ENCODE measurements around the gene FHL1. TPM values are rescaled to one million over a fixed set of nuclear protein-coding genes. Genes with fewer than 3 reads are reported as not detected.

FHL1 gene
- total RNA-seq, 4 donors from 2014 or later: 64.1 to 225 (median 86.5) TPM

GRCh38 chrX:136148391-136148790 lies 1.1 kb downstream of the FHL1 start:
- H3K9me3 ChIP-seq: no peaks in the 10 kb centered on the region
- H3K27me3 ChIP-seq: no peaks in the 10 kb centered on the region
- TF ChIP-seq CTCF (IDR thresholded peaks at IDR 0.05): no peak
- no peak for TF ChIP-seq POLR2AphosphoS5 (IDR thresholded peaks at IDR 0.05)
- no peak for TF ChIP-seq EP300 (IDR thresholded peaks at IDR 0.05)
- TF ChIP-seq POLR2A (IDR thresholded peaks at IDR 0.05): no peak
- no peaks in the 10 kb centered on the region for H3K36me3 ChIP-seq
- H3K4me3 ChIP-seq: peak overlapping the region; percentile 70
- peaks cover 7% of the 10 kb centered on the region for H3K4me1 ChIP-seq
- H3K27ac ChIP-seq: peak overlapping the region; percentile 75
- WGBS: 44% methylated on average over 17 of the region's 17 CpGs
- DNase-seq (ENCODE audit: low spot score in 2 of 2): no peak

GRCh38 chrX:136154998-136155397 lies 7.7 kb downstream of the FHL1 start:
- Histone ChIP-seq H3K27me3 (no peaks in the 10 kb centered on the region), H3K4me1 (no peaks in the 10 kb centered on the region), H3K36me3 (no peaks in the 10 kb centered on the region), H3K27ac (no peak overlapping the region), H3K4me3 (no peak overlapping the region), H3K9me3 (no peaks in the 10 kb centered on the region)
- WGBS: 59% methylated on average over 5 of the region's 5 CpGs
- TF ChIP-seq POLR2AphosphoS5 (IDR thresholded peaks at IDR 0.05) (no peak), CTCF (IDR thresholded peaks at IDR 0.05) (no peak), POLR2A (IDR thresholded peaks at IDR 0.05) (no peak), EP300 (IDR thresholded peaks at IDR 0.05) (no peak)
- DNase-seq (ENCODE audit: low spot score in 2 of 2): no peak

- Histone ChIP-seq H3K9me3 (no peaks in the 10 kb centered on the region), H3K27ac (no peak overlapping the region), H3K36me3 (no peaks in the 10 kb centered on the region), H3K27me3 (no peaks in the 10 kb centered on the region), H3K4me1 (no peaks in the 10 kb centered on the region), H3K4me3 (no peak overlapping the region)
- DNase-seq (ENCODE audit: low spot score in 2 of 2): no peak
- 64% methylated on average over 5 of the region's 5 CpGs for WGBS
- TF ChIP-seq EP300 (IDR thresholded peaks at IDR 0.05): no peak
- no peak for TF ChIP-seq CTCF (IDR thresholded peaks at IDR 0.05)
- TF ChIP-seq POLR2AphosphoS5 (IDR thresholded peaks at IDR 0.05): no peak
- no peak for TF ChIP-seq POLR2A (IDR thresholded peaks at IDR 0.05)
Measured at GRCh38 chrX:136156560-136157117, 9.3 kb downstream of the FHL1 start.

GRCh38 chrX:136157187-136157586 lies 9.9 kb downstream of the FHL1 start:
- Histone ChIP-seq H3K27me3 (no peaks in the 10 kb centered on the region), H3K36me3 (no peaks in the 10 kb centered on the region), H3K27ac (no peak overlapping the region), H3K4me1 (no peaks in the 10 kb centered on the region), H3K4me3 (no peak overlapping the region), H3K9me3 (no peaks in the 10 kb centered on the region)
- TF ChIP-seq EP300 (IDR thresholded peaks at IDR 0.05): no peak
- TF ChIP-seq CTCF (IDR thresholded peaks at IDR 0.05): no peak
- TF ChIP-seq POLR2A (IDR thresholded peaks at IDR 0.05): no peak
- no peak for TF ChIP-seq POLR2AphosphoS5 (IDR thresholded peaks at IDR 0.05)
- DNase-seq (ENCODE audit: low spot score in 2 of 2): no peak
- WGBS: 54% methylated on average over 3 of the region's 3 CpGs

- Histone ChIP-seq H3K27me3 (no peaks in the 10 kb centered on the region), H3K27ac (no peak overlapping the region), H3K4me1 (peaks cover 3% of the 10 kb centered on the region), H3K36me3 (no peaks in the 10 kb centered on the region), H3K9me3 (no peaks in the 10 kb centered on the region), H3K4me3 (no peak overlapping the region)
- 69% methylated on average over 4 of the region's 4 CpGs for WGBS
- no peak for DNase-seq (ENCODE audit: low spot score in 2 of 2)
- TF ChIP-seq CTCF (IDR thresholded peaks at IDR 0.05): no peak
Measured at GRCh38 chrX:136158685-136159084, 11.4 kb downstream of the FHL1 start.

Data from suprapubic skin (tissue), 4 donors.